Left ventricle myocardium superior (tissue), 1 donor: ENCODE results near the gene CLDN5. TPM values are rescaled to one million over a fixed set of nuclear protein-coding genes. Genes with fewer than 3 reads are reported as not detected.

Experiments
- ATAC-seq: fragments of 200-7000 bp; cut with Tn5 transposase; one replicate; pipeline ENCODE4 v1.9.1; 2020; ENCODE audit warnings: mild to moderate bottlenecking, moderate library complexity
- DNase-seq: peaks from one replicate; pipeline ENCODE4 v3.0.0-alpha.2; 2020
- intact Hi-C: fragments of 100-400 bp; cut with micrococcal nuclease; formaldehyde crosslinking; loops from one replicate; pipeline ENCODE4 v1.11.0; 2022
- total RNA-seq: library from RNA; stranded (reverse); fragmentation: NEBNext Ultra II Directional; extraction: Animal tissue kit (Norgen Biotek cat#: 25700); gene quantifications from one replicate; pipeline ENCODE4 v1.2.1, GENCODE V29; 2021
- donor health status: DM: no; HTN: yes; CAD: no; lungs with severe emphysema.

Gene CLDN5
- total RNA-seq, 1 donor from 2014 or later: 25.5 TPM

DNA sequence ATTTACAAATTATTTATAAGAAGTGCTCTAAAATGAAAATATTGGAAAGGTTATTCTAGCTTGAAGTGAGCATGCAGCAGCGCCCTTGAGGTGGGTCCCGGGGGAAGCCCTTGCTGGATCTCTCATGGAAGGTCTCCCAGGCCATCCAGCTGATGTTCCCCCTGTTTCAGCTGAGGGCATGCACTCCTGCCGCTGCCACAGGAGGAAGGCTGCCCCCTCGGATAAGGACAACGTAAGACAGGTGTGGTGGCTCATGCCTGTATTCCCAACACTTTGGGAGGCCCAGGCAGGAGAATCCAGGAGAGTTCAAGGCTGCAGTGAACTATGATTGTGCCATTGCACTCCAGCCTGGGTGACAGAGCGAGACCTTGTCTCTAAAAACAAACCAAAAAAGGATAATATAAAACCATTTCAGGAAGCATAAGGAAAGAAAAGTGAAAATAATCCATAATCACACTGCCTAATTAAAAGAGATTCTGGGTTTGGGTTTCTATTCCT is 29.5 kb downstream of the CLDN5 start:
- no peak for ATAC-seq
- DNase-seq: no peak
- intact Hi-C loops: loop anchor here (10.0 kb wide), 1 partner anchor 140 kb away; no protein-coding TSS in a partner anchor

DNA sequence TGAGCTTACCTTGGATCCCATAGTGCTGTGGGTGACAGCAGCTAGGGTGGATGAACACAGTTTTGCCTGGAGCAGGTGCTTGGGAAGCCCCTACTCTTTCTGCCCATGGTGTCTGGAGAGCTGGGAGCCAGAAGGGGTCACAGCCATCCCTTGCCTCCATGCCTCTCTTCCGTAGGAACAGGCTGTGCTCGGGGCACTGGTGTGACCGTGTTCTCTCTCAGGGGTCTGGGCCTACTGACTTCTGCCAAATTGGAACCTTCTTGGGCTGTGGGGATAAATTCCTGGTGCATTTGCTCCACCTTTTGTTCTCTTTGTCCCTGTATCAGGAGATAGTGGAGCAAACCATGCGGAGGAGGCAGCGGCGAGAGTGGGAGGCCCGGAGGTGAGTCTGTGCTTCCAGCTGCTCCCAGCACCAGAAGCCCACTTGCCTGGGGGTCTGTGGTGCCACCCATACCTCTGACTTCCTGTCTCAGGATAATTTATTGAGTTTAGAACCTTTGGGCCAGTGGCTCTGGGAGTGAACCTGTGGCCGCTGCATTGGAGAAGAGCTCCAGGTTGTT is 30.1 kb downstream of the CLDN5 start:
- no peak for ATAC-seq
- intact Hi-C loops: loop anchor here (10.0 kb wide), 1 partner anchor 141 kb away; no protein-coding TSS in a partner anchor
- DNase-seq: no peak

DNA sequence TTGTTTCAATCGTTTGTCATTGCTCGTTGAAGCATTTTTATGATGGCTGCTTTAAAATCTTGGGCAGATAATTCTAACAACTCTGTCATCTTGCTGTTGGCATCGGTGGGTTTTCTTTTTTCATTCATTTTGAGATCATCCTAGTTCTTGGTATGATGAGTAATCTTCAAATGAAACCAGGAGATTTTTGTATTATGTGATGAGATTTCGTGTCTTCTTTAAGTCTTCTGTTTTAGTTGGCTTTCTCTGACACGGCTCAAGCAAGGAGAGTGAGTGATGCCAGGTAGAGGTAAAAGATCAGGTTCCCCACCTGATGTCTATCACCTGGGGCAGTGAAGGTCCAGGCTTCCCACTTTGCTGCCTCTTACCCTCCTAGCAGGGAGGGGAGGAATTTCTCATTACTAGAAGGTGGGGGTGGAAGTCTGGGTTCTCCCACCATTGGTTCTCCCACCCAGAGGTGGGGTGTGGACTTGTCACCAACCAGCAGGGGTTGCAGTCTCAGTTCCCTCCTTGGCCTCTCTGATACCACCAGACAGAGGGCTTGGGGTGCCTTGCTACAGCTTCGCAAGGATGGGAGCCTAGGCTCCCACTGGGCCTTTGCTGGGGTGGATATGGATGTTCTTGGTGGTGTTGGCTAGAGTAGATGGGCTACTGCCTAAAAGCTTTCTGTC is 31.6 kb downstream of the CLDN5 start:
- ATAC-seq (no peak), DNase-seq (no peak)
- intact Hi-C loops: loop anchor here (10.0 kb wide), 1 partner anchor 142 kb away; no protein-coding TSS in a partner anchor

DNA sequence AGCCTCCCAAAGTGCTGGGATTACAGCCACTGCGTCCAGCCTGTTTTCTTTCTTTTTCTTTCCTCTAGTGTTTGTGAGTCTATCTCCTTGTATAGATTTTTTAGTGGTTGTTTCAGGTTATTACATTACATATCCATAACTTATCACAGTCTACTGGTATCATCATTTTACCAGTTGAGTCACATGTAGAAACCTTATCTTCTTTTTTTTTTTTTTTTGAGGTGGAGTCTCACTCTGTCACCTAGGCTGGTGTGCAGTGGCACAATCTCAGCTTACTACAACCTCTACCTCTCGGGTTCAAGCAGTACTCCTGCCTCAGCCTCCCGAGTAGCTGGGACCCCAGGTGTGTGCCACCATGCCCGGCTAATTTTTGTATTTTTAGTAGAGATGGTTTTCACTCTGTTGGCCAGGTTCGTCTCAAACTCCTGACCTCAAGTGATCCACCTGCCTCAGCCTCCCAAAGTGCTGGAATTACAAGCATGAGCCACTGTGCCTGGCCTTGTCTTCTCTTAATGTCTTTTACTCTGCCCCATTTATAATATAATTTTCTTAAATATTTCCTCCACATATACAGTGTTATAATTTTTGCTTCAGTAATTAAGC is 33.5 kb downstream of the CLDN5 start:
- ATAC-seq: no peak
- no peak for DNase-seq
- intact Hi-C loops: loop anchor here (10.0 kb wide), 1 partner anchor 144 kb away; no protein-coding TSS in a partner anchor

DNA sequence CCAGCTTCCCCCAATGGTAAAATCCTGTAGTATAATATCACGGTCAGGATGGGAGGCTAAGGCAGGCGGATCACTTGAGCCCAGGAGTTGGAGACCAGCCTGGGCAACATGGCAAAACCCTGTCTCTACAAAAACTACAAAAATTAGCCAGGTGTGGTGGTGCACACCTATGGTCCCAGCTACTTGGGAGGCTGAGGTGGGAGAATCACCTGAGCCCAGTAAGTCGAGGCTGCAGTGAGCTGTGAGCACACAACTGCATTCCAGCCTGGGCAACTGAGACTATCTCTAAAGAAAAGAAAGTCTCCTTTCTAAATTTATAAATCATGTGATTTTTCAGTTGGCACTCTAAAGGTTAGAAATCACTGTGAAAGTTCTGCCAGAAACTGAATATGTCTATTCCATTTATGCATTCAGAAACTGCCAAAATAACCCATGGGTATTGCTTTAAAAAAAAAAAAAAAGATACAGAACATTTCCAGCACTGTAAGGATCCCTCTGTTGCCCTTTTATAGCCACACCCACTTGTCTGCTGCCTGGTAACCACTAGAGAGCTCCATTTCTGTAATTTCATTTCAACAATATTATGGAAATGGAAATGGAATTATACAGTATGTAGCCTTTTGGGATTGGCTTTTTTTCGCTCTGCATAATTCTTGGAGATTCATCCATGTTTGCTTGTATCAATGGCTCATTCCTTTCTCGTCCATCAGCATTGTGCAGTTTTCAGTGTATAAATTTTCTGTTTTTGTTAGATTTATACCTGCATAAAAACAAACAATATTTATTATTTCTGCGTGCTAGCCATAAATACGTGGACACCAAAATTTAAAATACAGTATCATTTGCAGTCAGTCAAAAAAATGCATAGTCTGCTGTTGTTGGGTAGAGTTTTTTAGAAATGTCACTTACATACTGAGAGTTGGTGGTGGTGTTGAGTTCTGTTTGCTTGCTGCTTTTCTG is 35.0 kb downstream of the CLDN5 start:
- peak; percentile 45 for ATAC-seq
- DNase-seq: no peak
- intact Hi-C loops: no loop called here

DNA sequence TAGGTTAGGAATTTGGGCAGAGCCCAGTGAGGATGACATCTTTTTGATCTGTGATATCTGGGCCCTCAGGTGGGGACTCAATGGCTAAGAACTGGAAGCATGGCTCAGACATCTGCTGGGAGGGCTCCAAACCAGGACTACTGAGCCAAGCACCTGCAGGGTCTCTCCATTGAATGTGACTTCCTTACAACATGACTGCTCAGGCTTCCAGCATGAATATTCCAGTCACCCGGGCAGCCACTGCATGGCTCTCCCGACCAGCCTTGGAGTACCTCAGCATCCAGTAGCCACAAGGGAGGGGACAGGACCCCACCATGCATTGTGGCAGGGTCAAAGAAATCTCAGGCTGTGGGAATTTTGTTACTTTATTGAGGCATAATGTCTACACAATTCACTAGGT is 35.9 kb downstream of the CLDN5 start:
- ATAC-seq (no peak), DNase-seq (no peak)
- intact Hi-C loops: no loop called here

DNA sequence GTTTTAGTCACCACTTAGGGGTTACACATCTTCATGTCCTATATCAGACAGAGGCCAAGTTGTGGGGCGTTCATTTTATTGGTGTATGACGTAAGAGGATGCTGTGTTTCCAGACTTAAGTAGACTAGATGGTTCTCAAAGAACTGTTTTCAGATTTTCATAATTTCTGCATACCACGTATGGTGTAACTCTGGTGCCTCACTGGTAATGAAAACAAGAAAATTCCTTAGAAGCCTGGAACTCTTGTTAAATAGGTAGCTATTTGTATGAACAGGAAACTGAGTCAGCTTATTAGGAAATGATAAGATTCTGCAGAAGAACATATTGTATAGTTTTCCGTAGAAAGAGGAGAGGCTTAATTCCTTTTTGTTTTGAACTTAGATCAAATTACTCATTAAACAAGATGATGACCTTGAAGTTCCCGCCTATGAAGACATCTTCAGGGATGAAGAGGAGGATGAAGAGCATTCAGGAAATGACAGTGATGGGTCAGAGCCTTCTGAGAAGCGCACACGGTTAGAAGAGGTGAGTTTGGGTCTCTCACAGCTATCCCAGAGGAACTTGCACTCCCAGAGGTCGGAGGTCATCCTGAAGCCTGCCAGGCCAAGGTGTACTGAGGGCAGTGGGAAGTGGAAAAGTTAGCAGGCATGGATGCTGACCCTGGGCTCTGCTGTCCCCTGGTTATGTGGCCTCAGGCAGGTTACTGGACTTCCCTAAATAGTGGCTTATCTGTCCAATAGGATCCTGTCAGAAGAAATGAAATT is 40.5 kb downstream of the CLDN5 start:
- intact Hi-C loops: no loop called here
- ATAC-seq: no peak
- no peak for DNase-seq

DNA sequence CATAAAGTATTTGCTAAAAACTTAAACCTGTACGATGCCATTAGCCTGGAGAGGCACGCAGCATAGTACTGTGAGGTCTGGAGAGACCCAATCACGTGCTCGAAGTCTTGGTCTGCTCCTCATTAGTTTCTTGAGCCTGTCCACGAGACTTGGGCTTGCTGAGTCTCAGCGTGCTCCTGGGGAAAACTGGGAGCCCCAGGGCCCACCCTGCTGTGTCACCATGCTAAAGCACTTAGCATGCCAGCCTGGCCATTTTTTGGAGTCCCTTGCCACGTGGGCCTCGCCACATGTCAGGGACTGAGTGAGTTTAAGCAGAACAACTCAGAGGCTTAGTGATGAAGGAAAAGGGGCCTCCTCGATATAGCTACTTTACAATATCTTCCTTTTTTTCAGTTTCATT is 41.9 kb downstream of the CLDN5 start:
- ATAC-seq (no peak), DNase-seq (no peak)
- intact Hi-C loops: no loop called here

DNA sequence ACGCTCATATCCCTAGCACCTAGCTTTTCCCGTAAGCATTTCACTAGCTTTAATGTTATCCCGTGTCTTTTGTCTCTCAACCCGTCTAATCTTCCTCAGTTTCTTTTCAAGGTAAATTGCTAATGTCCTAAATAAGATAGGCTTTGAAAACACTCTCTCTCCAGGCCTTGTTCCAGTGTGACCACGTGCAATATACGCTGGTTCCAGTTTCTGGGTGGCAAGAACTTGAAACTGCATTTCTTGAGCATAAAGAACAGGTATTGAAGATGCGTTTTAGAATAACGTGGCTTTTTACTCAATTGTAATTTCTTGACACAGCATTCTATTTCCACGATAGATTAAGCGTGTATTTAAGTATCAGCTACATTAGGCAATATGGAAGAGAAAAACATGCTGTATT is 43.4 kb downstream of the CLDN5 start:
- DNase-seq: no peak
- no peak for ATAC-seq
- intact Hi-C loops: no loop called here

DNA sequence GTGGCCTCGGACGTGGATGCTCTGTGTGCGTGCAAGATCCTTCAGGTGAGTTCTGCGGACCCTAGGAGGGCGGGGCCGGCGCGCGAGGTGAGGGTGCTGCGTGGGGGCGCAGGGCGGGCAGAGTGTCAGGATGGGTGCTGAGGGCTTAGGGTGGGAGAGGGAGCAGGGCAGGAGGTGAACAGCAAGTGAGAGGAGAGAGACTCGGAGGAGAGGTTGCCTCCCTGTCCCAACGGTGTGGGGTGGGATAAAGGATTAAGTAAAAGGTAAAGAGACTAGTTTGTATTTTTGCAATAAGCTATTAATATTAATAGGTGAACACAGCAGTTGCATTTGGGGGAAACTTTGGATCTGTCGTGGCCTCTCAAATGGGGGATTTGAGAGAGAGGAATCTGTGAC is 44.0 kb downstream of the CLDN5 start:
- ATAC-seq (no peak), DNase-seq (no peak)
- intact Hi-C loops: no loop called here

DNA sequence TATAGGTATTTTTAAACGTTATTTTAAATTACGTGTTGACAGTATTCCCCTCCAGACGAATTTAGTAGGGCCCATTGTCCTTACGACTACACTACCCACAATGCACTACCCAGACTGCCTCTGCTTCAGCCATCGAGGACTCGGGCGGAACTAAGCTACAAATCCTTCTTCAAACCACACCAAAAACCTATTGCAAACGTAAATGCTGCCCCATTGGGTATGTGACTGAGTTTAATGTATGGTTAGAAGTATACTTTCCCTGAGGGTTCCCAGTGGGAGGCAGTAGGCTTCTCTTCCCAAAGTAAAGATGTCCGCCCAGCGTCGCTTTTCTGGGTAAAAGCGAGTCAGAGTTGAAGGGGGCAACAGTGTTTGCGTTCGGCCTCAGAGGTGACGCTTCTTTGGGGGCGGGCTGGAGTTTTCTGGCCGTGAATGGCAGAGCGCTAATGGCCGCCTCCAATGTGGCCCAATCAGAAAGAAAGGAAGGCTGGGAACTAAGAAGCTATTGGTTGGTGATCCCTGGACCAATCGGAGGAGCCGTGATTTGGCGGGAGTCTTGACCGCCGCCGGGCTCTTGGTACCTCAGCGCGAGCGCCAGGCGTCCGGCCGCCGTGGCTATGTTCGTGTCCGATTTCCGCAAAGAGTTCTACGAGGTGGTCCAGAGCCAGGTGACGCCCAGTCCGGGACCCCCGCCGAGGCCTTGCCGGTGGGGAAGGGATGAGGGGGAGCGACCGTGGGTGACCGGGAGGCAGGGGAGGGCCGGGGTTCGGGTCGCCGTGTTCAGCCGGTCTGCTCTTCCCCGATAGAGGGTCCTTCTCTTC is 44.6 kb downstream of the CLDN5 start, which contains the start of gene CDC45:
Gene CDC45, plus strand, starts transcription at position 566 of the 818 bp plus-strand sequence. Its CDS starts 49 bp downstream, at position 615.
- ATAC-seq (peak; percentile 97), DNase-seq (peak; percentile 95)
- intact Hi-C loops: no loop called here

DNA sequence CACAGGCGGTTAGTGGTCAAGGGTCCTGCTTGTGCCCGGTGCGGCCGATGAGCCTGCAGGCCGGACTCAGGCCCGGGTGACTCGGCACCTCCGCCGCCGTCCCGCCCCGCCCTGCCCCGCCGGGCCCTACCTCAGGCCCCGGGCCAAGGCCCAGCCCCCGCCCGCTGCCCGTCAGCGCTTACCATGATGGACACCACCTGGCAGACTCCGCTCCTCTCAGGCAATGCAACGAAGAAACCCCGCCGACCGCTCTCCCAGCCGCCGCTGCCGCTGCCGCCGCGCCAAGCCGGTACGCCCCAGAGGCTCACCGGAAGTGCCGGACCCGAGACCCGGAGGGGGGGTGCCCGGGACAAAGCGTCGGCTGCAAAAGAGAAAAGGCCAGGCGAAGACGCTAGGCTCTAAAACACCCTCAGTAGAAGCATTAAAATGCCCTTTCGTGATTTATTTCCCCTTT is 45.3 kb downstream of the CLDN5 start, which contains the start of gene UFD1:
Gene UFD1, minus strand, starts transcription at position 293 of the 454 bp plus-strand sequence. Its CDS starts 108 bp downstream, at position 185.
- peak; percentile 91 for DNase-seq
- ATAC-seq: peak; percentile 88
- intact Hi-C loops: no loop called here

DNA sequence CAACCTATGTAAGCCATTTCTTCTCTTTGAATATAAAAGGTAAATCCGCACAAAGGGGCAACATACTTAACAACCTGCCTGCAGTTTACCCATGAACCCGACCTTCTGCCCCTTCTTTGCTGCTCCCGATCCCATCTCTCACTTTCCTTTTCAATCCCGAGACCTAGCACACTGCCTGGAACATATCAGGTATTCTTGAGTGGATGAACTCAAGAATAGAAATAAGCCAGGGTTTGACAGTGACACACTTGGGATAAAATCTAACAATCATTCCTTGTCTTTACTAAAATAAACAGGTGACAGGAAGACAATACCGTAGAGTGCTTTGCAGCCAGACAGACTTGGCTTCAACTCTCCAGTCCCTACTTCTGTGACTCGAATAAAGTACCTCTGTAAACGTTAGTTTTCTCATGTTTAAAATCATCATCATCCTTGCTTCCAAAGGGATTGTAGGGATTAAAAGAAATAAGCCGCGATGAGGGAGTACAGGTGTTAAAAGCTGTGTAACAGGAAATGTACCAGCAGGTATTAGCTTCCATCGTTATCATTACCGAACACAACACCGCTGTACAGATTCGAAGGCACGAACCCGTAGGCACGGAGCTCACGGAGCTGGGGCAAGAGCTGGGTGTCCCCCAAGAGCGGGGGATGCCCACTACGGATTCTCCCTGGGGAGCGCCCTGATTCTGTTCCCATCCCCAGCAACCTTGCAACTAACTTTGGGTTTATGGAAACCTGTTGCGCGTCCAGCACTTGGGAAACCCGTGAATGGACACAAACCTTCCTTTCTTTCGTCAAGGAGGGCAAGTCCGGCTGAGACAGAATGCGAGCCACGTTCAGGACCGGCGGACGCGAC is 45.9 kb downstream of the CLDN5 start:
- ATAC-seq: no peak
- intact Hi-C loops: no loop called here
- no peak for DNase-seq

DNA sequence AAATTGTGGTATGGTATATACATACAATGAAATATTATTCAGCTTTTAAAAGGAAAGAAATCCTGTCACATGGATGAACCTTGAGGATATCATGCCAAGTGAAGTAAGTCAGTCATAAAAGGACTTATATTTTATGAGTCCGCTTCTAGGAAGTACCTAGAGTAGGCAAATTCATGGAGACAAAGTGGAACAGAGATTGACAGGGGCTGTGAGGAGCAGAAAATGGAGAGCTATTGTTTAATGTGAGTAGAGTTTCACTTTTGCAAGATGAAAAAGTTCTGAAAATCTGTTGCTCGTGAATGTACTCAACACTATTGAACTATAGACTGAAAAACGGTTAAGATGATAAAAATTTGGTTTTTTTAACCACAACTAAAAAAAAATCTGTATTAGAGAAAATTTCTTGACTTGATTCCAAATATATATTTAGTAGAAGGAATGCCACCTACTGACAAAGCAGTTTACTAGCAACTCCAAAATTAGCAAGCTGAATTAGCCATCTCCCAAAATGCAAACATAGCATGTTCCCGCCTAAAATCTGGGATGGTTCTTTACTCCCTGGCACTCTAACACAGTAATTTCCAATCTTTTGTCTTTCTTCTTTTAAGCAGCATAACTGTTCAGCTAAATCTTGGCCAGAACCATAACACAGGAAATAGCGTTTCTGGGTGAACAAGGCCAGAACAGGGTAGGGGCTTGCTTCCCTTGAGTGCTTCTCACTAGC is 46.7 kb downstream of the CLDN5 start:
- DNase-seq (no peak), ATAC-seq (no peak)
- intact Hi-C loops: no loop called here

DNA sequence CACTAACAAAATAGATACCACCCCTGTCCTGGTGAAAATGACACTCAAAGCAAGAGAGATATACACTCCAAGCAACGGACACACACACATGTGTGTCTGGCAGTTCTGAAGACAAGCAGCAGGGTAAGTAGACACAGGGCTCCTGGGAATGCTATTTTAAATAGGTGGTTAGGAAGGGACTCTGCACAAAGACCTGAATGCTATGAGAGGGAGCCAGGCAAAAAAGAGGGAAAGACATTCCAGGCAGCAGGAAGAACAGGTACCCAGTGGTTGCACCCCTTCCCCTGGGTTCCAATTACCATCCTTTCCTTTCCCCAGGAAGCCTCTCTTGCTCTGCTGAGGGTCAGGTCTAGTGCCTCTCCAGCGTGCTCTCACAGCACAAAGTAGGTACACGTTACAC is 48.2 kb downstream of the CLDN5 start:
- no peak for ATAC-seq
- no peak for DNase-seq
- intact Hi-C loops: no loop called here

DNA sequence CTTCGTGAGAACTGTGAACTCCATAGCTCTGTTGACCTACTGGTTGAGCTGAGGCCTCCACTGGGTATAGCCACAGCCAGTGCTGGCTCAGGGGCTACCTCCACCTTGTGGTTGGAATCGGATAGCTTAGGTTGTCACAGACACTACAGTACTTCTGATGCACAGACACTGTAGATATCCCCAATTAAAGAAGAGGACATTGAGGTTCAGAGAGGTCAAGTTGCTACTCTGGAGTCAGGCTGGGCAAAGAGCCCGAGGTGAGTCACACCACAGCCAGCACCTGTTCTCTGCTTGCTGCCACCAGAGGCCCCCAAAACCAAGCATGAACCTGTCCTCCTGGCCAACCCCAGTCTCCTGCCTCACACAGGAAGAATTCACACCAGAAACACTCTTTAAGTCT is 50.6 kb downstream of the CLDN5 start:
- no peak for ATAC-seq
- intact Hi-C loops: no loop called here
- DNase-seq: no peak
